ENCODE results near the gene PGD. TPM values are rescaled to one million over a fixed set of nuclear protein-coding genes. Genes with fewer than 3 reads are reported as not detected.
A peak's percentile ranks its signal among the peaks of the same experiment; 100 is the strongest.

Gene PGD
- total and polyA plus RNA-seq, 2 of the 13 experiments (the other 11 are each of a cell fraction or from before 2014, with no cell fraction given), result 64.8 to 210 TPM

GRCh38 chr1:10450156-10450814 is 51.4 kb downstream of the PGD start:
- Histone ChIP-seq H3K79me2 (ENCODE audit: insufficient read depth, low read length) (no peaks in the 10 kb centered on the region), H3K36me3 (replicated peaks in 1 of 2; ENCODE audit: control insufficient read depth in 1 of 2, insufficient read depth in 2 of 2, low read length in 2 of 2) (no peaks in the 10 kb centered on the region; a peak in 1 of 5 replicates), H2AFZ (ENCODE audit: low read length) (no peak overlapping the region), H4K20me1 (ENCODE audit: insufficient read depth, low read length) (no peaks in the 10 kb centered on the region), H3K4me3 (replicated peaks in 1 of 3; ENCODE audit: insufficient read depth in 1 of 3, low read depth in 2 of 3, low read length in 3 of 3) (no peak overlapping the region), H3K27ac (ENCODE audit: extremely low read length, insufficient read depth, low read length) (no peak overlapping the region), H3K27me3 (ENCODE audit: control insufficient read depth in 1 of 2, insufficient read depth in 2 of 2, low read length in 2 of 2) (no peaks in the 10 kb centered on the region), H3K9me3 (ENCODE audit: low read length) (no peaks in the 10 kb centered on the region), H3K9ac (ENCODE audit: insufficient read depth, low read depth, low read length) (no peak overlapping the region), H3K4me1 (ENCODE audit: insufficient read depth, low read length) (no peaks in the 10 kb centered on the region), H3K4me2 (ENCODE audit: low read depth, low read length) (no peak overlapping the region)
- ATAC-seq (peak; percentile 49), FAIRE-seq (no peak), DNase-seq (ENCODE audit: low spot score) (no peak)
- BruUV-seq (replicated peaks), result no TSS peak
- 95% methylated on average over 11 of the region's 21 CpGs for WGBS (ENCODE audit: low lambda C conversion rate)
- POLR2A ChIA-PET, result no interaction called here
- intact Hi-C loops (cut with micrococcal nuclease; ENCODE audit: unreplicated experiment), result no loop called here
- no peak for TF ChIP-seq PRDM15 (CRISPR knock-in tag; IDR thresholded peaks at IDR 0.05)
- no peak for TF ChIP-seq MBD4 (IDR thresholded peaks at IDR 0.05; ENCODE audit: borderline replicate concordance, low read length)
- TF ChIP-seq AGO2 (optimal IDR thresholded peaks at IDR 0.05; ENCODE audit: low read depth, low read length), result peak; percentile 62
- CTCF ChIA-PET (ENCODE audit: low intra/inter-chr PET ratio, low total read pairs), result no interaction called here
- in situ Hi-C loops (cut with HindIII; ENCODE audit: extremely low pct_ligation_motif_present, low pct_unique_long_range_greater_than_20kb), result no loop called here

- no peak overlapping the region for H3K4me2 ChIP-seq (ENCODE audit: low read depth, low read length)
- 80% methylated on average over 6 of the region's 6 CpGs for WGBS (ENCODE audit: low lambda C conversion rate)
- no peak overlapping the region for H2AFZ ChIP-seq (ENCODE audit: low read length)
These were observed 52.0 kb downstream of the PGD start for GRCh38 chr1:10450836-10451235.

More at GRCh38 chr1:10450836-10451235, 52.0 kb downstream of the PGD start:
- in situ Hi-C loops (cut with HindIII; ENCODE audit: extremely low pct_ligation_motif_present, low pct_unique_long_range_greater_than_20kb) (no loop called here), intact Hi-C loops (cut with micrococcal nuclease; ENCODE audit: unreplicated experiment) (no loop called here)
- POLR2A ChIA-PET, result no interaction called here
- Histone ChIP-seq H3K9ac (ENCODE audit: insufficient read depth, low read depth, low read length) (no peak overlapping the region), H3K36me3 (replicated peaks in 1 of 2; ENCODE audit: control insufficient read depth in 1 of 2, insufficient read depth in 2 of 2, low read length in 2 of 2) (no peaks in the 10 kb centered on the region; a peak in 1 of 5 replicates), H3K9me3 (ENCODE audit: low read length) (no peaks in the 10 kb centered on the region), H3K4me3 (replicated peaks in 1 of 3; ENCODE audit: insufficient read depth in 1 of 3, low read depth in 2 of 3, low read length in 3 of 3) (no peak overlapping the region), H4K20me1 (ENCODE audit: insufficient read depth, low read length) (no peaks in the 10 kb centered on the region), H3K79me2 (ENCODE audit: insufficient read depth, low read length) (no peaks in the 10 kb centered on the region), H3K4me1 (ENCODE audit: insufficient read depth, low read length) (no peaks in the 10 kb centered on the region), H3K27me3 (ENCODE audit: control insufficient read depth in 1 of 2, insufficient read depth in 2 of 2, low read length in 2 of 2) (no peaks in the 10 kb centered on the region), H3K27ac (ENCODE audit: extremely low read length, insufficient read depth, low read length) (no peak overlapping the region)
- no peak for TF ChIP-seq FOXJ3 (CRISPR knock-in tag; IDR thresholded peaks at IDR 0.05; ENCODE audit: borderline replicate concordance)
- TF ChIP-seq ZMYM3 (CRISPR knock-in tag; IDR thresholded peaks at IDR 0.05), result no peak
- TF ChIP-seq POLR2G (IDR thresholded peaks at IDR 0.05; ENCODE audit: low read depth, low read length), result peak; percentile 30; the same call in 1 of the 2 replicates
- TF ChIP-seq GTF3A (CRISPR knock-in tag; conservative IDR thresholded peaks at IDR 0.05), result no peak
- no peak for TF ChIP-seq PTBP1 (IDR thresholded peaks at IDR 0.05; ENCODE audit: low read depth, low read length, poor library complexity, severe bottlenecking)
- TF ChIP-seq NCOA2 (CRISPR knock-in tag; IDR thresholded peaks at IDR 0.05), result no peak
- no peak for TF ChIP-seq NONO (IDR thresholded peaks at IDR 0.05)
- TF ChIP-seq NONO (CRISPR knock-in tag; conservative IDR thresholded peaks at IDR 0.05), result no peak
- TF ChIP-seq TAF15 (IDR thresholded peaks at IDR 0.05; ENCODE audit: low read depth, low read length, poor library complexity, severe bottlenecking), result no peak
- TF ChIP-seq CENPX (CRISPR knock-in tag; IDR thresholded peaks at IDR 0.05), result no peak
- no TSS peak for BruUV-seq (replicated peaks)
- ATAC-seq (no peak), FAIRE-seq (no peak), DNase-seq (ENCODE audit: low spot score) (no peak)
- CTCF ChIA-PET (ENCODE audit: low intra/inter-chr PET ratio, low total read pairs), result no interaction called here
